Measurements from ENCODE around the gene TTC7B.
"Not testable (repeated sequence)": the region's sequence is repeated elsewhere in the genome, so short reads cannot be mapped to it uniquely, and the experiment has no call there.

TTC7B gene

DNA sequence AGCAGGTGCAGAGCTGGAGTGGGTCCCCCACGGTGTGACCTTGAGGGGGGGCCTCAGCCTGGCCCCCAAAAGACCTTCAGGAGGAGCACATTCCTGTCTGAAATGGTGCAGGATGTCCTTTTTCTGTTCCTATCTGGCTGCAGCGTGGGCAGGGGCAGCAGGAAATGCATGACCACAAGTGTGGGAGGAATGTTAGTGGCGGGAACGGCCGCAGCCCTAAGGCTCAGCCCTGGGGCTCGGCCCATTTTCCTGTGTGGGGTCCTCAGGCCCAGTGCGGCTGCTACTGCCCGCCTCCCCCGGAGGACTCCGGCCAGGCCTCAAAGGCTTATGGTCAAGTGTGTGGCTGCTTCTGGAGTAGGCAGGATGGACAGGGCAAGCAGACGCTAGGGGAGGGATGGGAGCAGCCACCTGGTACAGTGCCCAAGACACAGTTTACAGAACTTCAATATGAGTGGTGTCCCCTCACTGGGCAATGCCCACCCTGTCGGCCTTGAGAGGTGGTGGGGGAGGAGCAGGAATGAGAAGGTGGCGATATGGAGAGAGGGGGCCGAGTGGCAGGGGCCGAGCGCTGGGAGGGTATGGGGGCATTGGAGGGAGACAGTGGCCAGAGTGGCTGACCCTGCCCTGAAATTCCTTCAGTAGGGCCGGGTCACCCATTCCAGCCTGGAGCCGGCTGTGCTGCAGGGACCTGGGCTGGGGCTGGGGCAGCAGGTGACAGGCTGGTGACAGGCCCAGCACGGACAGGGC, 282.0 kb downstream of the TTC7B start:
- DNase-seq (ENCODE audit: low read depth in 1 of 2, low spot score in 1 of 2): no peak

DNA sequence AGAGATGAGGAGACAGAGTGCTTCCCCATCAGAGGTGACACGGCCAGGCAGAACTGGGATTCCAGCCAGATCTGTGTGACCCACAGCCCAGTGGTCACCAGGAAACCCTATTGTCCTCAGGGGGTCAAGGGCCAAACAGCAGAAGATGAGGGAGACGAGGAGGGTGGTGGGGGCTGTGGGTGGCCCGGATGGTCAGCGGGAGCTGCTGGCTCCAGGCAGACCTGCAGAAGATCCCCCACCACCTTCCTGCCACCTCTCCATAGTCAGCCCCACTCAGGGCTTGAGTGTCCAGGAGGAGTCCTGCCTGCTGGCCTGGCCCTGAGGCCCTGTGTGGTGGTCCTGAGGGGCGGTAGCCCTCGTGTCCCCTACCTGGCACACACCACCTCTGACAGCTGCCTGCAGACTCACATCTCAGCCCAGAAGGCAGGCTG, 282.6 kb downstream of the TTC7B start:
- no peak for DNase-seq (ENCODE audit: low read depth in 1 of 2, low spot score in 1 of 2)

DNA sequence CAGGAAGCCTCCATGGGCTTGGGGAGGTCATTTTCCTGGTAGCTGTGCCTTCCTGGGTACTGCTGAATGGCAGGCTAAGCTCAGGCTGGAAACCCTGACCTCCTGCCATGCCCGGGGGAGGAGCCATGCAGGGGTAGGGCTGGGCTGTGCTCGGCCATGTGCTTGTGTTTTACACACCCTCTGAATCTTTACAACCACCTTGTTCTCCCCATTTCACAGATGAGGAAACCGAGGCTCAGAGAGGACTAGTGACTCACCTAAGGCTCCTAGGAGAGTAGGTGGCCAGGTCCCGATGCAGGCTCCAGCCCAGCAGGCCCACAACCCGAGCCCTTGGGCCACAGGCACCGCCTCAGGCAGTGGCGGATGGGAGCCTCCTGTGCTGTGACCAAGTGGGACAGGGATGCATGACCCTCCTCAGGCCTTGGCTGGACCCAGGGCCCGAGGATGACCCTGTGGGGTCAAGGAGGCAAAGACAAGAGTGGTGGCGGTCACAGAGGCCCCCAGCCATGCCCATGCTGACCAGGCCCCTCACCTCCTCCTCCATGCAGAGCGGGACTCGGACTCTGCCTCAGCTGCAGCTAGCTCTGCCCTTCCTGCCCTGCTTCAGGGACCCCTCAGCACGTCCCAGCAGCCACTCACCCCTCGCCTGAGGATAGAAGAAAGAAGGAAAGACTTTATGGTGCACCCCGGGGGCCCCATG, 283.3 kb downstream of the TTC7B start:
- DNase-seq (ENCODE audit: low read depth in 1 of 2, low spot score in 1 of 2): no peak

DNA sequence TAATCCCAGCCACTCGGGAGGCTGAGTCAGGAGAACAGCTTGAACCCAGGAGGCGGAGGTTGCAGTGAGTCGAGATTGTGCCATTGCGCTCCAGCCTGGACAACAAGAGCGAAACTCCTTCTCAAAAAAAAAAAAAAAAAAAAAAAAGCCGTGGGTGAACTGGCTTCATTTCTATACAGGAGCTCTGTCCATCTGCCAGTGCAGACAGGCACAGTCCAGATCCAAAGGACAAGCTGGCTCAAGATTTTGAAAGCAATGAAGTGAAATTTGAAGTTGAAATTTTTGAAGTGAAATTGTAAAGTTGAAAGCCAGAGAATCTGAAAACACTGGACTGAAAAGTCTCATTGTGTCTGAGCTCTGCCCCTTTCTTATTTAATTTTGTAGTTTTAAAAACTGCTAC, 284.7 kb downstream of the TTC7B start:
- DNase-seq (ENCODE audit: low read depth in 1 of 2, low spot score in 1 of 2): no peak

DNA sequence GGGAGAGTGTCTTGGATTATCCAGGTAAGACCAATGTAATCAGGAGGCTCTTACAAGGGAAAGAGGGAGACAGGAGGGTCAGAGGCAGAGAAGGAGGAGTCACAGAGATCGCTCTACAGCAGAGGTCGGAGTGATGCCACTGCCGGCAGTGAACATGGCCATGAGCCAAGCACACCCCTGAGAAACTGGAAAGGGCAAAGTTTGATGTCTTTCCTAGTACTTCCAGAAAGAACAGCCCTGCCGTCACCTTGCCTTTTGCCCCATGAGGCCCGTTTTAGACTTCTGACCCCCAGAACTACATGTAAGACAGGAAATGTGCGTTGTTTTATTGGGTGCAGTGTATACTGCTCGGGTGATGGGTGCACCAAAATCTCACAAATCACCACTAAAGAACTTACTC, 285.7 kb downstream of the TTC7B start:
- no peak for DNase-seq (ENCODE audit: low read depth in 1 of 2, low spot score in 1 of 2)

DNA sequence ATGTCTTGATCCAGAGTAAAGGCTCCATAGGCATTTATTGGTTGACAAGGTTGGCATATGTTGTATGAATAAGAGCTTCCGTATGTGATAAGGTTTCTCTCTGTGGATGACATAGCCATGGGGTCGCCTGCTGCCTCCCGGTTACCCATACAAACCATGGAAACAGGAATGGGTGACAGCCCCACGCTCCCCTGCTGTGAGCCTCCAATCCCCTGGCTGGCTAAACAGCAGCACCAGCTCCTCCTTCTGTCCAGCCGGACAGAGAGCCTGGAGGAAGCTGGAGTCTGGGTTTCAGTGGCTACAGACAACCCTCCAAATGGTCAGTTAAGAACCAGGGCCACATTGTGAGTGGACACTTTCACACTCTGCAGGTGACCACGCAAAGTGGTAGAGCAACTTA, 288.3 kb downstream of the TTC7B start:
- no peak for DNase-seq (ENCODE audit: low read depth in 1 of 2, low spot score in 1 of 2)

DNA sequence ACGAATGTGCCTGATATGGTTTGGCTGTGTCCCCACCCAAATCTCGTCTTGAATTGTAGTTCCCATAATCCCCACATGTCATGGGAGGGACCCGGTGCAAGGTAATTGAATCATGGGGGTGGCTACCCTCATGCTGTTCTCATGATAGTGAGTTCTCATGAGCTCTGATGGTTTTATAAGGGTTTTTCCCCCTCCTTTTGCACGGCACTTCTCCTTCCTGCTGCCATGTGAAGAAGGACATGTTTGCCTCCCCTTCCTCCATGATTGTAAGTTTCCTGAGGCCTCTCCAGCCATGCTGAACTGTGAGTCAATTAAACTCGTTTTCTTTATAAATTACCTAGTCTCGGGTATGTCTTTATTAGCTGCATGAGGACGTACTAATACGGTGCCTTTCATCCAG, 289.7 kb downstream of the TTC7B start:
- not testable (repeated sequence) for DNase-seq (ENCODE audit: low read depth in 1 of 2, low spot score in 1 of 2)

DNA sequence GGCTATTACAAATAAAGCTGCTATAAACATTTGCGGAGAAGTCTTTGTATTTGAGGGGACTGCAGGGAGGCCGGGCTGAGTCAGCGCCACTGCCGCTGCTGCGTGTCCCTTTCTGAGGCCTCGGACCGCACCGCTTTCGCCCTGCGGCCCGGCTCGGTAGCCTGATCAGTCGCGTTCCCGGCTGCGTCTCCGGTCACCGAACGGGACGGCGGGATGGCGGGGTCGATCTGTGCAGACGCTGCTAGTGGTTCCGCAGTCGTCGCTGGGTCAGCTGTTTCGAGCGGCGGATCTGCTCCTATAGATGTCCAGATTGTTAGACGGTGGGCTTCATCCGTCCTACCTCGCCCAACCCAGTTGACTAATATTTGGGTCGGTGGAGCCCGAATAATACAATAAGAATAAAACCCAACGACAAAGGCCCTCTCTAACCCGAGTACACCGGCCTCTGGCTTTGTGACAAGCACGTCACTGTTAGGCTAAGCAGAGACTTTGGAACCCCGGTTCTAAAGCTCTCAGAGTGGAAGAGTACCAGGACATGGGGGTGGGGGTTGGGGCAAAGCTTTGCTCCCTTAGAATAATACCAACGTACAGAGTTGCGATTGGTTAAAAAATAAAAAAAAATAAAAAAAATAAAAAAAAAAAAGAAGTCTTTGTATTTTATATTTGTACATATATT, 290.7 kb downstream of the TTC7B start:
- DNase-seq (ENCODE audit: low read depth in 1 of 2, low spot score in 1 of 2): not testable (repeated sequence)

DNA sequence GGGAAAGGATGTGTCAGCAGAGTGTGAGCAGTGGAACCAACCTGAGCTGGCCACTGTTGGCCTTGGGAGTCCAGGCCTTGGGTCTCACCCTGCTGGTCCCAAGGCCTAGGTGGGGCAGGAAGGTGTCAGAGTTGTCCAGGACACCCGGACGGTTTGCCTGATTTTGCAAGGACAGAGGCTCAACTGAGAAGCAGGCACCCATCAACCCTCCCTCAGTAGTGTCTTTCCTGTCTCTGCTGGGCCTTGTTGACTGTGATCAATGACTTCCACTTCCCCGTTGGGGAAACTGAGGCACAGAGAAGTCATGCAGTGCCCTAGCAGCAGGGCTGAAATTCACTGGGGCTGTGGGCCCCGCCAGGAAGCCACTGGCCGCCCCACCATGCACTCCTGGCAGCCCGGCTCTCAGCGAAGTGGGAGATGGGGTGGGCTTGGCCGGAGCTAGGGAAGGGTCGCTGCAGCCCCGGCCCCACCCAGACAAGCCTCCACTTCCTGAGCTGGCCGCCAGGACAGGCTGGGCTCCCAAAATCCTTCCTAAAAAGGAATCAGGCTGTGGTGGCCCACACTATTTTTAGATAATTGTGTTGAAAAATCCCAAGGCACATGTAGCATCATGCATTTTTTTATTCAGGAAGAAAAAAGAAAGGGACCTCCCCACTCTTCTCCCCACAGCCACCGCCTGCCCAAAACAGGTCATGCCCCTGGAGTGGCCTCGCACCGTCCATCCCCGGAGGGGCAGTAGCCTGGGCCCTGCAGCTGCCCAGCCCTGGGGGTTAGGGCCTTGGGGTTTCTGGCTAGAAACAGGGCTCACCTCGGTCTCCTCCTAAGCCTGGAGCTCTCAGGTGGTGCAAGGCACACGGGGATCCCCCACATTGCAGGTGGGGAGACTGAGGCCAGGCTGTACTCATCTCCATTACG, 292.0 kb downstream of the TTC7B start:
- DNase-seq (ENCODE audit: low read depth in 1 of 2, low spot score in 1 of 2): no peak

DNA sequence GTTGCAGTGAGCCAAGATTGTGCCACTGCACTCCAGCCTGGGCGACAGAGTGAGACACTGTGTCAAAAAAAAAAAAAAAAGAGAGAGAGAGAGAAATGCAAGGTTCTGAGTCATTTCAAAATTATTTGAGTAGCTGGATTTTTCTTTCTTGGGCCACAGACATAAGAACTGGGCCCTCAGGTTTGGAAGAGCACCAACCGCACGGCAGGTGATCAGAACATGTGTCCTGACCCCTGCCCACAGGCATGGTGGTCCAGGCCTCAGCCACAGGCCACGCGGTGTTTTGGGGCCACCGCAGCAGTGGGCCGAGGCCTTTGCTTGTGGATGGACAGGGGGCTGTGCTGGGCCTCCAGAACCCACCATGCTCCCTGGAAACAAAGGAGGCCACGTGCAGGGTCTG, 292.7 kb downstream of the TTC7B start:
- no peak for DNase-seq (ENCODE audit: low read depth in 1 of 2, low spot score in 1 of 2)

DNA sequence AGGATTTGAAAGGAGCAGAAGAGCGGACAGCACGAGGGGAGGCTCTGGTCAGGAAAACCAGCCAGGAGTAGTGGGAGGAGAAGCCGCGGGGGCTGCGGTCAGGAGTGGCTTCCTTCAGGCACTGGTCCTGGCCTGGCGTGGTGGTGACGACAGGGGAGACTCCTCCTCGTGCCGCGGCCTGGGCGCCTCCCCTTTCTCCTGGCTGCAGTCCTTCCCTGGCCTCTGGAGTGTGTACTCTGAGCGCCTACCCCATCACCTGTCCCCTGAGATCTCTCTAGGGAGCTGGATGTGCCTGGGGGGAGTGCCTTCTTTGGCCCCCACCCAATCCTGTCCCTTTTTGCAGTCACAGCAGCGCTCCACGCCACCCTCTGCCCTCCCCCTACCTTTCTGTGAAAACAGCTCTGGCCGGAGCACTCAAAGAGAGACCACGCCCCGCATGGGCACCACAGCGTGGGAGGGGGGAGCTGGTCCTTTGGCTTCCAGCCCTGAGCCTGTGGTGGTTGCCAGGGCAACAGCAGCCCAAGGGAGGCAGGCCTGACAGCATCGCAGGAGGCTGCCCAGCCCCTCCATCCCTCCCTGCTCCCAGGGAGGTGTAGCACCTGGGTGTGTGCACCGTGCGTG, 293.5 kb downstream of the TTC7B start:
- no peak for DNase-seq (ENCODE audit: low read depth in 1 of 2, low spot score in 1 of 2)

DNA sequence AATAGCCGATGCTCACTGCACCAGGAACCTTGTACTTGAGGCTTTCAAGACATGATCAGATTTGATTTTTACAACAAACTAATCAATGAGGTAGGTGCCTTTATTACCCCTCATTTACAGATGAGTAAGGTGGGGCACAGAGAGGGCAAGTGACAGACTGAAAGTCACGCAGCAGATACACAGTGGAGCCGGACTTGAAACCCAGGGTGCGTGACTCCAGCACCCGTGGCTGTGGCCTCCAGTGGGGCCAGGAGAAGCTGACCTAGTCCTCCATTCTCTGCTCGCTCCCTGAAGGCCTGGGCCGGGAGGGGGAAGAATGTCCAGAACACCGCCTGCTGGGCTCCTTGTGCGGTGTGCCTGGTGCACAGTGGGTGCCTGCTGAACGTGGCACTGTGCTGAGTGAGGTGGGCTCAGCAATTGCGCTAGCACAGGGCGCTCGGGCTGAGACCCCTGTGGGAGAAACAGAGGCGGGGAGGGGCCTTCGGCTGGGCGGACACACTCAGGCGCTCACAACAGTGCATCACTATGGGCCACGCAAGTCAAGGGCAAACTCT, 294.2 kb downstream of the TTC7B start:
- no peak for DNase-seq (ENCODE audit: low read depth in 1 of 2, low spot score in 1 of 2)

DNA sequence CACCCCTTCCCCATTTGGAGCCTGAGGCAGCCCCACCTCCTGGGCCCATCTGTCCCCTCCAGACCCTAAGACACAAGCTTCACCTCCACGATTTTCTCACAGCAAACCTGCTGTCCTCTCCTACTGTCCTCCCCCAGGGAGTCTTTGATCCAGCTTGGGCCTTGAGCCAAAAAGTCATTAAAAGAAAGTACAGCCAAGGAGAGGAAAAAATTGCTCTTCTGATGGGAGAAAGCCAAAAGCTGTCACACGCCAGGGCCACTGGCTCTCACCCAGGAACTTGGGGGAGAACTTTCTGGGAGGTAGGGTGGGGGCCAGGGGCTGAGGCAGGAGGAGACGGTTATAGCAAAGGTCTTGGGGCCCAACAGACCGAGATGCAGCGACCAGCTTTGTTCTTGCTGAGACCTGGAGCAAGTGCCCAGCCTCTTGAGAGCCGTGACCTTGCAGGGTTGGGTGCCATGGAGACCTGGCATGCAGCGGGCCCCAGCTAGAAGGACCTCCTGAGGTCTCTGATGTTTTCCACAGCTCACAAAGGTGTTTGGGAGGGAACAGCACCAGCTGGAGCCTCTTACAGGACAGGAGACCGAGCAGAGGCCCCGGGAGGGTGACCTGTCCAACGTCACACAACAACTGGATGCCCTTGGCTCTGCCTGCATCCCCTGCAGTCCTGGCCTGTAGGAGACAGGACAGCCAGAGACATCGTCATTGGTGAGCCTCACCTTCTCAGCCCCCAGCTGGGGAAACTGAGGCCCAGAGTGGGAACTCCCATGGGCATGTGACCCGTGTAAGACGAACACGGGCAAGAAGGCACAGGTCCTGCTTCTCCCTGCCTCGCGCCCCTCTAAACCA, 294.9 kb downstream of the TTC7B start:
- no peak for DNase-seq (ENCODE audit: low read depth in 1 of 2, low spot score in 1 of 2)

DNA sequence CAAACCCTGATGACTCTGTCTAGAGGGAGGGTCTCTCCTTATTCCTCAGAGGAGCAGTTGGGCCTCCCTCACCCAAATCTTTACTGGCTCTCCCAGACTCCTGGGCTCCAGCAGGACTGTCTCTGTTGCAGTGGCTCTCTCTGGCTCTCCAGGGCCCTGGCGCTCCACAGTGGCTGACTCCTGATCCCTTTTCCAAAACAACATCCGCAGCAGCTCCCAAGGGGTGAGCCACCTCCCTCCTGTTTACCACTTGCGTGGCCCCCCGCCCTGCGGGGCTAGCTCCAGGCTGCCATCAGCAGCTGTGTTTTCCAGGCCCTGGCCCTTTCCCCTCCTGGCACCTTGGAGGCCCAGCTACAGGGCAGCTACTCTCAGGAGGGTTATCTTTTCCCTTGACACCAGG, 295.9 kb downstream of the TTC7B start:
- DNase-seq (ENCODE audit: low read depth in 1 of 2, low spot score in 1 of 2): no peak

DNA sequence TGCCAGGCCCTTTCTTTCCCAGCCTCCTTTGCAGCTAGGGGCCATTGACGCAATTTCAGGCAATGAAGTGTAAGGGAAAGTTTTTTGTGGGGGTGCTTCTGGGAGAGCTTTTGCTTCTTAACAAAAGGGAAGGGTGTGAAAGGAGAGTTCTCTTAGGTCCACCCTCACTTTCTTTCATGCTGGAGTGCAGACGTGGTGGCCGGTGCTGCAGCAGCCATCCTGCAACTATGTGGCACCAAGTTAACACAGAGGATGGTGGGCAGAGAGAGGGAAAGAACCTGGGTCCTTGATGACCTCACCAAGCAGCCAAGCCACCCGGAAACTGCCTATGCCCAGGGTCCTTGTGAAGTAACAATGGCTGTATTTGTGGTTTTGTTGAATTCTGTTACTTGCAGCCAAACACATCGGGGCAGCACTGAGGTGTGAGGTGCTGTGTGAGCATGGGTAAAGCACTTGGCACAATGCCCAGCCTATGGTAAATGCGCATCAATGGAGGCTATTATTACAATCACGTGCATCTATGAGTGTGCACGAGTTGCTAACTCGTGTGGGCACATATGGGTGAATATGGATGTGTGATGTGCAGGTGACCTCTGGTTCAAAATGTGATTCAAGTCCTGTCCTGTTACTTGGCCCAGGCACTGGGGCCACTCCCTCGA, 296.8 kb downstream of the TTC7B start:
- DNase-seq (ENCODE audit: low read depth in 1 of 2, low spot score in 1 of 2): no peak

DNA sequence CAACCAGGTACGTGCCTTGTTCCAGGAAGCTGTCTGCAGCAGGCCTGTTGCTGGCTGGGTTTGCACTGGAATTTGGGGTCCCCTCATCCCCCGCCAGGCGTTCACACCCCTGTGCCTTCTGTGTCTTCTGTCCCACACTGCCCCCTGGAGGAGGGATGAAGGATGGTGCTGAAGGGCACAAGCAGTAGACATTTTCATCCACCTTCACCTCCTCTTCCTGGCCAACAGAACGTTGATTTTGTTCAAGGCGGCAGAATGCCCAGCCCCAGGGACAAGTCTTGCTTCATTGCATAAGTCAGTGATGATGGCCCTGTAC, 297.3 kb downstream of the TTC7B start:
- DNase-seq (ENCODE audit: low read depth in 1 of 2, low spot score in 1 of 2): peak in 1 of 2 donors; percentile 11

DNA sequence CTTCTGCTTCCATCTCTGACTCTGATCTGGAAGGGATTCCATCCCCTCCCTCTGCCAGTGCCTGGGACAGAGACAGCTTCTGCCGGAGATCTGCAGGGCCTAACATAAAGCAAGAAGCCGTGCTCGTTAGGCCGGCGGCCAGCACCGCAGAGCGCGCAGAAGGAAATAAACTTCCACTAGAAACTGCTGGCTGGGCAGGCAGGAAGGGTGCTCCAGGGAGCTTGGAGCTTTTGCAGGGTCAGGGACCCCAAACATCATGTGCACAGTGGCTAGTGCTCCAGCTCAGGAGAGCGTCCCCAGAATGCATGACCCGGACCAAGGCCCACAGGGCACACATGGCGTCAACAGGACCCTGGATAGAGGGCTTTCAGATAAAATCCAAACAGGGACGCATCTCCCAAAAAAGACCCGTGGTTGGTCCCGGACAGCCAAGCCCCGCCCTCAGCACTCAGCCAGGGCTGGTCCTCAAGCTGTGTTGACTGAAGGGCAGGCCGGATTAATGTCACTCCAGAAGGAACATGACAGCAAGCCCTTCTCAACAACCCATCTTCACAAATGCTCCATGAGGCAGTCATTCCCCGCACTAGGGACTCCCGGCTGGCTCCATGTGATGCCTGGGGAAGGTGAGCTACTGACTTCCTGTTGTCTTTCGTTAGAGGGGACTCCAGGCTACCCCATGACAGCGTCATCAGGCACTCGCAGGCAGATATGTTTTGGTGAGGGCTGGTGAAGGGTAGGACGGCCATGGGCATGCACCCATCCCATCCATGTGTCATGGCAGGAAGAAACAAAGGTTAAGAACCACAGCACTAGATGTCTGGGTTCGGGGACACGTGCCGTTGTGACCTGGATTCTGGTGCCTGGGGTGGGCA, 297.9 kb downstream of the TTC7B start:
- no peak for DNase-seq (ENCODE audit: low read depth in 1 of 2, low spot score in 1 of 2)

Data from activated T-helper 1 cell treated with anti-CD3 and anti-CD28 coated beads, Interleukin-2, amount 50 U/mL, for 16 hours (primary cell).